Effector memory CD4-positive, alpha-beta T cell (primary cell): ENCODE measurements around the gene DOCK2.

ENCODE experiments used
- DNase-seq, 3 donors: peaks; one replicate each; pipeline ENCODE4 v3.0.0-alpha.2; 2020
- H3K27ac ChIP-seq: 2 replicates; pipeline ENCODE4 v1.7.0; 2013; ENCODE audit warnings: mild to moderate bottlenecking, low read length, moderate library complexity; ENCODE audit not compliant: insufficient read depth, poor library complexity, severe bottlenecking
- H3K27me3 ChIP-seq: replicated peaks from 2 replicates; pipeline ENCODE4 v1.7.0; 2013; ENCODE audit warnings: mild to moderate bottlenecking, low read length; ENCODE audit not compliant: insufficient read depth, control insufficient read depth, poor library complexity, severe bottlenecking
- H3K36me3 ChIP-seq: 2 replicates; pipeline ENCODE4 v1.7.0; 2013; ENCODE audit warnings: mild to moderate bottlenecking, low read length, moderate library complexity; ENCODE audit not compliant: control insufficient read depth, insufficient read depth
- H3K4me1 ChIP-seq: 2 replicates; pipeline ENCODE4 v1.7.0; 2013; ENCODE audit warnings: low read length, mild to moderate bottlenecking; ENCODE audit not compliant: control insufficient read depth, insufficient read depth, poor library complexity, severe bottlenecking
- H3K4me3 ChIP-seq: 2 replicates; pipeline ENCODE4 v1.7.0; 2013; ENCODE audit warnings: low read length, low read depth, mild to moderate bottlenecking; ENCODE audit not compliant: insufficient read depth, poor library complexity, severe bottlenecking
- H3K9me3 ChIP-seq: 2 replicates; pipeline ENCODE4 v1.7.0; 2013; ENCODE audit warnings: mild to moderate bottlenecking, low read length, moderate library complexity; ENCODE audit not compliant: control insufficient read depth

The DOCK2 gene

GRCh38 chr5:169988947-169989346, 351.9 kb downstream of the DOCK2 start:
- Histone ChIP-seq H3K9me3 (no peaks in the 10 kb centered on the region), H3K4me1 (no peaks in the 10 kb centered on the region), H3K27ac (no peak overlapping the region), H3K4me3 (no peak overlapping the region), H3K36me3 (peaks cover 49% of the 10 kb centered on the region), H3K27me3 (no peaks in the 10 kb centered on the region)
- DNase-seq = no peak

- no peak for DNase-seq
- Histone ChIP-seq H3K27me3 (no peaks in the 10 kb centered on the region), H3K36me3 (peaks cover 48% of the 10 kb centered on the region), H3K9me3 (no peaks in the 10 kb centered on the region), H3K4me3 (no peak overlapping the region), H3K27ac (no peak overlapping the region), H3K4me1 (no peaks in the 10 kb centered on the region)
Measured at GRCh38 chr5:169989365-169989764, 352.3 kb downstream of the DOCK2 start.

GRCh38 chr5:169991115-169991869, 354.2 kb downstream of the DOCK2 start:
- H3K36me3 ChIP-seq = peaks cover 49% of the 10 kb centered on the region
- DNase-seq = no peak
- H3K4me1 ChIP-seq = no peaks in the 10 kb centered on the region

GRCh38 chr5:169992789-169993484, 355.9 kb downstream of the DOCK2 start:
- Histone ChIP-seq H3K27ac (no peak overlapping the region), H3K9me3 (no peaks in the 10 kb centered on the region), H3K27me3 (no peaks in the 10 kb centered on the region), H3K4me3 (no peak overlapping the region), H3K4me1 (no peaks in the 10 kb centered on the region), H3K36me3 (peaks cover 39% of the 10 kb centered on the region)
- no peak for DNase-seq

More at GRCh38 chr5:169991115-169991869, 354.2 kb downstream of the DOCK2 start:
- Histone ChIP-seq H3K27ac (no peak overlapping the region), H3K27me3 (no peaks in the 10 kb centered on the region), H3K4me3 (no peak overlapping the region), H3K9me3 (no peaks in the 10 kb centered on the region)

GRCh38 chr5:169993485-169993790, 356.4 kb downstream of the DOCK2 start:
- DNase-seq = no peak
- Histone ChIP-seq H3K36me3 (peaks cover 44% of the 10 kb centered on the region), H3K4me3 (no peak overlapping the region), H3K9me3 (no peaks in the 10 kb centered on the region), H3K4me1 (no peaks in the 10 kb centered on the region), H3K27me3 (no peaks in the 10 kb centered on the region), H3K27ac (no peak overlapping the region)

GRCh38 chr5:169997798-169998197, 360.7 kb downstream of the DOCK2 start:
- Histone ChIP-seq H3K27me3 (no peaks in the 10 kb centered on the region), H3K4me1 (no peaks in the 10 kb centered on the region), H3K36me3 (peaks cover 54% of the 10 kb centered on the region), H3K27ac (no peak overlapping the region), H3K9me3 (no peaks in the 10 kb centered on the region), H3K4me3 (no peak overlapping the region)
- no peak for DNase-seq

GRCh38 chr5:169999621-170000020, 362.5 kb downstream of the DOCK2 start:
- Histone ChIP-seq H3K27ac (no peak overlapping the region), H3K4me1 (no peaks in the 10 kb centered on the region), H3K36me3 (peaks cover 49% of the 10 kb centered on the region), H3K9me3 (no peaks in the 10 kb centered on the region), H3K27me3 (no peaks in the 10 kb centered on the region), H3K4me3 (no peak overlapping the region)
- no peak for DNase-seq

GRCh38 chr5:170000155-170000554, 363.1 kb downstream of the DOCK2 start:
- Histone ChIP-seq H3K4me1 (no peaks in the 10 kb centered on the region), H3K4me3 (no peak overlapping the region), H3K36me3 (peaks cover 46% of the 10 kb centered on the region), H3K9me3 (no peaks in the 10 kb centered on the region), H3K27ac (no peak overlapping the region), H3K27me3 (no peaks in the 10 kb centered on the region)
- DNase-seq = no peak

GRCh38 chr5:170006021-170006420, 368.9 kb downstream of the DOCK2 start:
- H3K27me3 ChIP-seq = no peaks in the 10 kb centered on the region
- H3K36me3 ChIP-seq = peaks cover 46% of the 10 kb centered on the region
- H3K4me1 ChIP-seq = no peaks in the 10 kb centered on the region
- H3K4me3 ChIP-seq = no peak overlapping the region
- no peak for DNase-seq
- H3K27ac ChIP-seq = no peak overlapping the region
- no peaks in the 10 kb centered on the region for H3K9me3 ChIP-seq

- no peak for DNase-seq
- Histone ChIP-seq H3K27ac (no peak overlapping the region), H3K4me1 (no peaks in the 10 kb centered on the region), H3K9me3 (no peaks in the 10 kb centered on the region), H3K4me3 (no peak overlapping the region), H3K36me3 (peaks cover 38% of the 10 kb centered on the region), H3K27me3 (no peaks in the 10 kb centered on the region)
Measured at GRCh38 chr5:170008376-170008775, 371.3 kb downstream of the DOCK2 start.
